ENCODE results near the gene ASB2.

GRCh38 chr14:93940437-93940836 lies 35.9 kb downstream of the ASB2 start:
- no peak for TF ChIP-seq TAF1 (IDR thresholded peaks at IDR 0.05; ENCODE audit: borderline replicate concordance, insufficient read depth, low read length)
- TF ChIP-seq REST (IDR thresholded peaks at IDR 0.05; ENCODE audit: insufficient read depth in 1 of 2, low read depth in 2 of 2, low read length in 2 of 2) = no peak
- no peak for TF ChIP-seq POLR2AphosphoS5 (IDR thresholded peaks at IDR 0.05; ENCODE audit: low read depth, low read length)
- TF ChIP-seq FOXP2 (optimal IDR thresholded peaks at IDR 0.05; ENCODE audit: borderline replicate concordance, extremely low read depth, extremely low read length, insufficient read depth) = no peak
- no peak for TF ChIP-seq SIN3A (IDR thresholded peaks at IDR 0.05; ENCODE audit: borderline replicate concordance, insufficient read depth, low read length)

Data from PFSK-1 (cell line).